HG03439 (cell line): Measurements from ENCODE around the gene GRIA1.

Source experiments
- ATAC-seq: cut with Tn5 transposase; IDR thresholded peaks from one replicate; pipeline ENCODE4 v1.9.1; 2021; ENCODE audit warnings: mild to moderate bottlenecking, moderate library complexity; ENCODE audit not compliant: unreplicated experiment

GRIA1 gene

GRCh38 chr5:153601377-153601776, 110.9 kb downstream of the GRIA1 start:
- peak; percentile 64 for ATAC-seq

- no peak for ATAC-seq
These were observed 114.9 kb downstream of the GRIA1 start for GRCh38 chr5:153605386-153605785.

GRCh38 chr5:153610009-153610408, 119.5 kb downstream of the GRIA1 start:
- no peak for ATAC-seq

DNA sequence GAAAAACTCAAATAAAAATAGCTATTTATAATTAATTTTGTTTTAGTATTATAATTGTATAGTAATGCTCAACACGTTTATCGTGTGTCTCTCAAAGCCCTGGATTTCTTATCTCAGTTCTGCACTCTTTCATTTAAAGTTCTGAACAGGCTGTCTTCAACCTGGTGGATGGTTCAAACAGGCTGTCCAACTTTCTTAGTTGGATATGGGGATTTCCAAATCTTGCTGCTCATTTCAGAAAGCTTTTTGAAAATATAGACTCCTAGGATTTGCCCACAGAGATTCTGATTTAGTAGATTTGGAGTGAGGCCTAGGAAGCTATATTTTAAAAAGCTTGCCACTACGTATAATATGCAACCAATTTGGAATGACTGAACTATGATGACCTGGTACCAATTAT, 120.3 kb downstream of the GRIA1 start:
- ATAC-seq: no peak

DNA sequence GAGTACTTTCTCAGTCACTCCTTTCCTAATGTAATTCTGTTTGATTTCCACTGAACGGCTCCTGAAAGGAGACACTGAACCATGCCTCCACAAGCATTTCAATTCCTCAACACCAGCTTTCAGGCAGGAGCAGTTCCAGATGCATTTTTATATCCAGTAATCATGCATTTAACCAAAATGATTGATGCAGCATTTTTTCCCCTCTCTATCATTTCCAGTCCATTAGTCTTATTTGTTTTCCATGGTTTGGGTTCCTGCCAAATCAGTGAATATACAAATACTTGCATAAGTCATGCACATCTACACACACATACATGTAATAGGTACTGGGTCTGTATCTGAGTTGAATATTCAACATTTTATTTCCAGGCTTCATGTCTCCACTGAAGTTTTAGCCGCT, 122.7 kb downstream of the GRIA1 start:
- no peak for ATAC-seq

GRCh38 chr5:153613672-153614071, 123.2 kb downstream of the GRIA1 start:
- ATAC-seq: no peak

DNA sequence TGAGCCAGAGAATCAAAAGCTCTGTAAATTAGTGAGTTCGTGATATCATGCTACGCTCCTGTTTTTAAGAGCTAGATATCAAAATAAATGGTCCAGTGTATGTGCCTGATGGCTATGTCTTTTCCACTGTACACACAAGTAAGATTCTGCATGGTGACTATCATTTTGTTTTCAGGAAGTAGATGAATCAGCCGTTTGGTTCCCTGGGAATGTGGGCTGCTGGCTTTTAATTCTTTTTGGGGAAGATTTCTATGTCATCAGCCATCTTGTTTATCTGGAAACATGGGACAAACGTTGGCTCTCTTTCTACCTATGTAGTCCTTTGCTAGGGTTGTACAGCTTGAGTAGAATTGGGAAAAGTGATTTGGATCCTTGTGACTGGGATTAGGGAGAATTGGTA, 126.7 kb downstream of the GRIA1 start:
- ATAC-seq: no peak

- no peak for ATAC-seq
These were observed 127.8 kb downstream of the GRIA1 start for GRCh38 chr5:153618307-153618706.

DNA sequence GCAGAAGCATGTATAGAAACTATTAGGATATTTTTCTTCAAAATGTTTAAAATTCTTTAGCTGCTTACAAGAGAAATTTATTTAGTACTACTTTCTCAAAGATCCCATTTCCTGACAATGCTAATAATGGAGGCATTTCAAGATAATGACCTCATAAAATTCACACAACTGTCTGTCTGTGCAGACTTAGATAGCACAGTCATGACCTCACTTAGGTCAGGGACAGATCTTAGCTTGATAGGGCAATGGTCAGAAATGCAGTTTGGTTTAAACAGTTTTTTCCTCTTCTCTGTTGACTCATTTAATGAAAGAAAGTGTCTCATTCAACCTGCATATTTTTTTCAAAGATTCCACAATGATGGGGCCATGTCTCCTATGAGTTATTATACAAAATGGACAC, 128.4 kb downstream of the GRIA1 start:
- ATAC-seq: no peak

DNA sequence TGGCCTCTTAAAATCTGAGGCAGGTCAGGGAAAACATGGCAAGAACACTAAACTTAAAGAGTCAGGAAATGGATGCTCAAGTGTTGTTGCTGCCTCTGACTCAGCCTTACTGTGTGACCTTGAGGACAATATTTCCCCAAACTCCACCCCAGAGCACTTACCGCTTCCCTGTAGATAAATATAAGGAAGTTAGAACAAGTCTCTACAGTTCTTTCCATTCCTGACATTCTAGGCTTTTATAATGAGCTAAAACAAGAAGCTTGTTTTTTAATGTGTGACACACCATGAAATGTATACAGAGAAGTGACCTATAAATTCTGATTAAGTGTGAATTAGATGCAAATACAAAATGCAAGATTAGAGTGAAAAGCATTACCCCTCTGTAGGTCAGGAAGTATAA, 129.3 kb downstream of the GRIA1 start:
- ATAC-seq: no peak

DNA sequence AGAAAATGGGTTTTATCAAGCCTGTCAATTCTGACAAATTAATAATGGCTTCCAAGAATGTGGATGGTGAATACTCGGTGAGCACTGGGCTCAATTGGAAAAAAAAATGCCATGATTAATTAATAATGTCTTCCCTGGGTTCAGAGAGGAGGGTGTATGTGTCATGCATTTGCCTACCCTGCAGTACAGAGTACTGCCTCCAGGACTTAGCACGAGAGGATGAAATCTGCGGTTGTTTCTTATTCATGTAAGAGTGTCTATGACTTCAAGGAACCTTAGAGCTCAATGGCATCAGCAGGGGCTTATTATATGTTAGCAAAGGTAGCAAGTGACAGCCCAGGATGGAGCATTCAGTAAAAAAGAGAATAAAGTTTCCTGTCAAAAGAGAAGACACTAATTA, 132.7 kb downstream of the GRIA1 start:
- ATAC-seq: no peak

DNA sequence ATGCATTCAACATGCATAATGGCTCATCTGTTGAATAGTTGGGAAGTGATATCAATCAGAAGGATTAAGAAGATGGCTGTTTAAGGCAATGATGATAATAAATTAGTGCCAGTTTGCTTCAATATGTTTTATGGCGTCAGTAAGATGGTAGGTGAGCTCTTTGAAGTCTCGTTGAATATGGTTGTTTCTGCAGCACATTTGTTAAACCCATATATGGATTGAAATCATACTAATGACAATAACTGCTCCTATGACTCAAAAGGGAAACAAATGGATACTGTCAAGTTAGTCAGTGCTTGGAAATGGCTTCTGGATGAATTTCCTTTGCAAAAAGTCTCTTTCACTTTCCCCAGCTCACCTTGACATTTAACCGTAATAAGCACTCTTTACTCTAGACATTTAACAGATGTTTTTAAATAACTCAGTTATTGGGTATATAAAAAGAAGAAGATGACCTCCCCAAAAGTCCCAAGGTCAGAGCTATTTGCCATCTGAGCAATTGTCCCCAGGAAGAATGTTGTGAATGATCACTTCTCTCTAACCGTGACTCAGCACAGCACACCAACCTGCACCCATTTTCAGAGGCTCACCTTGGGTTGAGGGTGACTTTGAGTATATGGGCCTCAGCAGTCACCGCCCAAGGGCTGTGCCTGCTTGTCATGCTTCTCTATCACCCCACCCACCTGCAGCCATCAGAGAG, 133.4 kb downstream of the GRIA1 start:
- ATAC-seq: no peak

GRCh38 chr5:153624451-153624765, 133.9 kb downstream of the GRIA1 start:
- no peak for ATAC-seq

DNA sequence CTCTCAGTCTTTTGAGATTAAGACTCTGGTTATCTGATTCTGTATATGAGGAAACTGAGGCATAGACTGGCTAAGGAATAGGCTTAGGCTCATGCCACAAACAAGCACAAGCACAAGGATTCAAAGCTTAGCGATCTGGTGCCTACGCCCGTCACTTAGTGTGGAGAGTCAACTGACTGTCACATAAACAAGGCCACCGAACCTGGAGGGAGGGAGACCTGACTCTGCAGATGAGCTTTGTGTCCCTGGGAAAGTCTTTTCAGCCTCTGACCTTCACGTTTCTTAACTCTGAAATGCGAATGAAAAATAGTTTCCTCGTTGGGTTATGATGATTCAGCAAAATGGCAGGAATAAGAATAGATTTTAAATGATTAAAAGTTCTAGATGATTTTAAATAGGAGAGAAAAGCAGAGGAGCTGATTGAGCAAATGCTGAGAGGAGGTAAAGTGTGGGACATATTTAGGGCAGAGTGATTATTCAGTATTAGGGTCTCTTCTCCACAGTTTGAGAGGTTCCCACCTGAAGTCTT, 135.4 kb downstream of the GRIA1 start:
- ATAC-seq: no peak

- ATAC-seq: no peak
These were observed 136.4 kb downstream of the GRIA1 start for GRCh38 chr5:153626836-153627235.

DNA sequence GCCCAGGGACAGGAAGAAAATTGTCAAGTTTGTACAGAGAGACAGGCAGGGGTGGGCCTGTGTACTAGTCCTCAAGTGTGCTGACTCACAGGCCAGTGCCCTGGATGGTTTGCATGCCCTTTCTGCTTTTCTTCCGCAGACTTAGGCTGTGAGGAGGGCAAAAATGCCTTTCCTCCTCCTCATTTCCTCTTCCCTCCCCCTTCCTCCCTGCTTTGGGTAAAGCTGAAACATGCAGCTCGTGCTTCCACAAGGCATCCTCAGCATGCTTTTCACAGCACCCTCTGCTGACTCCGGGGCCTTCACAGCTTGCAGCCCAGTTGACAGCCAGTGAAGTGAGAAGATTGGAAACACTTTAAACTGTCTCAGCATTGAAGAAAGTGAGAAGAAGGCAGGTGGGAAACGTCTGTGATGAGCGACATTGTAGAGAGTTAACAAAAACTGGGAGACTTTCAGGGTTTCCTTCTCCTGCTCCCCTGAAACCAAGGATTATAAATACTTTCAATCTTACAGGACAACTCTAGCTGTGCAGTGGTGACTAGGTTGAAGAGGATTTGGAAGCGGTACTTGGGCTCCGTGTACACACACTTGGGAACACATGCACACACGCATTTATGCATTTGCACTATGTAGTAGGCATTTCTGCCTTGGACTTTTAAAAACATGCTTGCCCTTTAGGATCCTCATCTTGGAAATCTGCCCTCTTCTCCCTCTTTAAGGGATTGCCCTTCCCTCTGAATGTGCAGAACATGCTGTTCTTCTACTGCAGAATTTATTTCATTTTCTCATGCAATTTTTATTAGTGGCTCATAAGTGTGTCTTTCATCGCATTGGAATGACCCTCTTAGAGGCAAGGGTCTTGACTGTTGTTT, 138.8 kb downstream of the GRIA1 start:
- no peak for ATAC-seq

DNA sequence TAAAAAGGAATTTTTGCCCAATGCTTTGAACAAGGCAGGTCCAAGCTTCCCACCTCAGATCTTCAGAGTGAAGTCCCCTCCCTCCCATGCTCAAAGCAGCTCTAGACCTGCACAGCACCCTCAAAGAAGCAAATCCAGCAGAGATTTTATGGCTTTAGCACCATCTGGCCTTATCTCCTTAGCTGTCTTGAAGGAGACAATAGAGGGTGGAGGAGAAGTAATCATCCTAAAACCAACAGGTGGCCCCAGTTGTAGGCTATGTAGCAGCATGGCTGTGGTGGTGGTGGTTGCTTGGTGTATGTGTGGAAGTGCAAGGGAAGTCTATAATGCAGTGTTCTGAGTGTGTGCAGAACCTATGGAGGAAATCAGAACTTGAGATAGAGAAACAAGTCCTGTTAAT, 140.1 kb downstream of the GRIA1 start:
- ATAC-seq: no peak

DNA sequence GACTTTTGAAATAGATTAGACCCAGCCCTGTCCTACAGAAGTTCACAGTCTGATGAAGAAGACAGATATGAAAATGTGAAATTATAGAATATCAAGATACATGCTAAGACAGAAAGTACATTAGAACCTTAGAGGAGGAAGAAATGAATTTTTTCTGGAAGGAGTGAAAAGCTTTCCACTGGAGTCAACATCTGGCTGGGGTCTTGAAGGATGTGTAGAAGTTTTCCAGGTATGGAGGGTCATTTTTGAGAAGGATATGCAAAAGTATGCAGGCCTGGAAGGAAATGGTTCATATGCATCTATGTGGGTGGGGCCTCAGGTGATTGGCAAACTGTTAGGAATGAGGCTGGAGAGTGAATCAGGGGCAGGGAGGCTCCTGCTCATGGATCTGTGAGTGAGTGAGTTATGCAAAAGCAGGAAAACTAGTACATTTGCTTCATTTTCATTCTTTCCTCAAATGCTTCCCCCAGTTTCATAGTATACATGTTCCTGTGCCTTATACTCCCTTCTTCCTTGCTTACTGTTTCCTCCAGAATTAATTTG, 142.3 kb downstream of the GRIA1 start:
- no peak for ATAC-seq

DNA sequence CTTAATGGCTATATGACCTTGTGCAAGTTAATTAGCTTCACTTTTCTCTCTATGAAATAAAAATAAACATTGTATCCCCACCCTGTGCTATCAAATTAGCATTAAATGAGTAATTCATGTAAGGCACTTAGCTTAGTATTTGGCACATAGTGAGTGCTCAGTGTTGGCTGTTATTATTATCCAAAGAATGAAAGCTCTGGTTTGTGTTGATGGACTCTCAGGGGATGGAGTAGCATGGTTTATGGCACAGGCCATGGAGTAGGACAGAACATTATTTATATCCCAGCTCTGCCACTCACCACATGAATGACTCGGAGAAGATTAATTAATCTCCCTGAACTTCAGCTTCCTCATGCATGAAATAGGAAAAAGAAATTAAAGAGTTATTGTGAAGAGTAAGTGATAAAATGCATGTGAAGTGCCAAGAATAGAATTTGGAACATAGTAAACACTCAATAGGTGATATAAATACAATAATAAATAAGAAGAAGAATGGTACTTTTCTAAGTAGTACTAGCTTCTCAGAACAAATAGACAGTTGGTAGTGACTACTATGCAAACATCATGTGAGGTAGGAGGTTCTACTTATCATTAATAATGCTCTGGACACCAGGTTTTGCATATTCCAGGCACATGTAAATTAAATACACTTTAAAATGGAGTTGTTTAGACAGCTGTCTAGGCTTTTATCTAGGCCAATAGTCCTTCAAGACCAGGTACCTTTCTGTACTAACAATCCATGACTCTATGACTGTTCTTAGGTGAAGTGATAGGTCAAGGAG, 146.4 kb downstream of the GRIA1 start:
- ATAC-seq: no peak

DNA sequence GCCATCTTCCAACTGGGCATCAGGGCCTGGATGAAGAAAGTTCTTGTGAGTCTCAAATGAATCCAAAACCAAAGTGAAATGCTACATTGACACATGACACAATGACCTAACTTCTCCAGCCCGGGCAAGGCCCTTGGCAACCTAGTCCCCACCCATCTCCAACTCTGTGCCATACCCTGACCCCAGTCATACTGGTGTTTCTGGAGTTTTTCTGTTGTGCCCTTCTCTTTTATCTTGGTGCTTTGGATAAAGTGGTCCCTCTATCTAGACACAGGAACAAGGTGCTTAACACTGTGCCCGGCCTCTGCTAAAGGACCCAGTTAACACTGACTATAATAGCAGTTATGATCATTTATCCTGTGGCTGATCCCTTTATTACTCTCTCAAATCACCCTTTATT, 149.8 kb downstream of the GRIA1 start:
- no peak for ATAC-seq

DNA sequence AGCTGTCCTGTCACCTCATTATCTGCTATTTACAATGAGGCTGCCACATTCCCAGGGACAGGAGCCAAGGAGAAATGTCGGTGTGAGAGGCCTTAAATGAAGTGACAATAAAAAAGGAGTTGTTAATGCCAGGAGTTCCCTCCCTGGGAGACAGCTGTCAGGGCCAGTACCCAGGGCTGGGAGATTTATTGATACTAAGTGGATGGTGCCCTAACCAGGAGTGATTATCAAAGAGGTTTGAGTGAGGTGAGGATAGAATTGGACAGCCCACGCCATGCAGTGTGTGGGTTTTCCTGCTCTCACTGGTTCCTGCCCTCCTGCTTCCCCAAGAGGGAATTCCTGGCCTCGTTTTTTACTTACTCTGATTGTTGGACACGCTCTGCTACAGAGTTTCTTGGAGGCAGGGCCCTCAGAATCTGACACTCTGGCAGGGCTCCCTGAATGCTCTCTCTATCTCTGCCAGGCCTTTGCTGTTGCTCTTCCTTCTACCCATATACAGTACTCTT, 150.8 kb downstream of the GRIA1 start:
- ATAC-seq: no peak
